HEK293 (cell line): ENCODE results near the gene TRIM50.

Experiments
- CTCF ChIP-seq: fragments of 450-650 bp; formaldehyde crosslinking; IDR thresholded peaks from 2 replicates; pipeline ENCODE4 v1.5.1; 2016; ENCODE audit warnings: missing biosample characterization, missing genetic modification characterization
- REST ChIP-seq: fragments of 450-650 bp; formaldehyde crosslinking; IDR thresholded peaks from 2 replicates; pipeline ENCODE4 v1.5.1; 2016; ENCODE audit warnings: missing biosample characterization, missing genetic modification characterization
- ZBTB10 ChIP-seq: fragments of 450-650 bp; formaldehyde crosslinking; IDR thresholded peaks from 2 replicates; pipeline ENCODE4 v1.5.1; 2016; ENCODE audit warnings: missing biosample characterization, missing genetic modification characterization
- ZFP37 ChIP-seq: fragments of 450-650 bp; formaldehyde crosslinking; IDR thresholded peaks from 2 replicates; pipeline ENCODE4 v1.5.1; 2016; ENCODE audit warnings: missing biosample characterization, missing genetic modification characterization
- ZNF10 ChIP-seq: fragments of 450-650 bp; formaldehyde crosslinking; IDR thresholded peaks from 2 replicates; pipeline ENCODE4 v1.5.1; 2017; ENCODE audit warnings: missing biosample characterization, missing genetic modification characterization
- ZNF175 ChIP-seq: fragments of 450-650 bp; formaldehyde crosslinking; IDR thresholded peaks from 2 replicates; pipeline ENCODE4 v1.5.1; 2016; ENCODE audit warnings: missing biosample characterization, missing genetic modification characterization
- ZNF18 ChIP-seq: fragments of 450-650 bp; formaldehyde crosslinking; IDR thresholded peaks from 2 replicates; pipeline ENCODE4 v1.5.1; 2016; ENCODE audit warnings: missing biosample characterization, missing genetic modification characterization
- ZNF274 ChIP-seq, 2 experiments: fragments of 200-500 bp in 1 of 2; fragments of 450-650 bp in 1 of 2; sonication (Bioruptor generic) in 1 of 2; formaldehyde crosslinking in 1 of 2; IDR thresholded peaks; 2 replicates each; pipeline versions ENCODE4 v1.5.1 to v1.6.1; 2014 to 2016; ENCODE audit warnings: borderline replicate concordance in 1 of 2, inconsistent platforms in 1 of 2, low read length in 1 of 2, missing biosample characterization in 1 of 2, missing genetic modification characterization in 1 of 2
- ZNF585B ChIP-seq: fragments of 450-650 bp; formaldehyde crosslinking; IDR thresholded peaks from 2 replicates; pipeline ENCODE4 v1.5.1; 2016; ENCODE audit warnings: missing biosample characterization, missing genetic modification characterization
- ZNF677 ChIP-seq: fragments of 450-650 bp; IDR thresholded peaks from 2 replicates; pipeline ENCODE4 v1.5.0; 2018; ENCODE audit warnings: missing biosample characterization, mild to moderate bottlenecking, missing genetic modification characterization, moderate library complexity
- ZNF776 ChIP-seq: fragments of 450-650 bp; formaldehyde crosslinking; IDR thresholded peaks from 2 replicates; pipeline ENCODE4 v1.5.0; 2017; ENCODE audit warnings: missing biosample characterization, missing genetic modification characterization, borderline replicate concordance
- ZSCAN5A ChIP-seq: fragments of 450-650 bp; formaldehyde crosslinking; IDR thresholded peaks from 2 replicates; pipeline ENCODE4 v1.5.1; 2016; ENCODE audit warnings: missing biosample characterization, missing genetic modification characterization

- TF ChIP-seq ZSCAN5A, result no peak
- TF ChIP-seq ZFP37 (tag by site-specific recombination), result no peak
- TF ChIP-seq ZNF18 (tag by site-specific recombination), result no peak
- no peak for TF ChIP-seq ZNF10 (tag by site-specific recombination)
- TF ChIP-seq ZNF175 (tag by site-specific recombination), result no peak
- no peak for TF ChIP-seq ZBTB10 (tag by site-specific recombination)
- no peak for TF ChIP-seq CTCF (tag by site-specific recombination)
- no peak for TF ChIP-seq ZNF776 (tag by site-specific recombination)
- no peak for TF ChIP-seq ZNF585B (tag by site-specific recombination)
- TF ChIP-seq ZNF274 (IDR thresholded peaks at IDR 0.05; ENCODE audit: low read length), result no peak
- TF ChIP-seq ZNF274 (tag by site-specific recombination; IDR thresholded peaks at IDR 0.05; ENCODE audit: borderline replicate concordance), result no peak
- no peak for TF ChIP-seq ZNF677 (tag by site-specific recombination)
- TF ChIP-seq REST, result no peak
Measured at GRCh38 chr7:73376671-73377412, 49.0 kb upstream of the TRIM50 start.
